ENCODE measurements around the gene ANKS1B.

Gene ANKS1B

GRCh38 chr12:99381992-99382391 is 602.7 kb downstream of the ANKS1B start:
- no peak for DNase-seq (ENCODE audit: extremely low read depth, low read depth)

GRCh38 chr12:99380701-99381100 is 604.0 kb downstream of the ANKS1B start:
- DNase-seq (ENCODE audit: extremely low read depth, low read depth): no peak
- no peak for TF ChIP-seq CTCF (IDR thresholded peaks at IDR 0.05; ENCODE audit: low read depth, low read length)

More at GRCh38 chr12:99381992-99382391, 602.7 kb downstream of the ANKS1B start:
- no peak for TF ChIP-seq CTCF (IDR thresholded peaks at IDR 0.05; ENCODE audit: low read depth, low read length)

GRCh38 chr12:99374023-99374422 is 610.7 kb downstream of the ANKS1B start:
- no peak for DNase-seq (ENCODE audit: extremely low read depth, low read depth)
- no peak for TF ChIP-seq CTCF (IDR thresholded peaks at IDR 0.05; ENCODE audit: low read depth, low read length)

- no peak for TF ChIP-seq CTCF (IDR thresholded peaks at IDR 0.05; ENCODE audit: low read depth, low read length)
- DNase-seq (ENCODE audit: extremely low read depth, low read depth): no peak
Measured at GRCh38 chr12:99372257-99372920, 612.3 kb downstream of the ANKS1B start.

- no peak for DNase-seq (ENCODE audit: extremely low read depth, low read depth)
- no peak for TF ChIP-seq CTCF (IDR thresholded peaks at IDR 0.05; ENCODE audit: low read depth, low read length)
Measured at GRCh38 chr12:99370421-99371138, 614.2 kb downstream of the ANKS1B start.

GRCh38 chr12:99367181-99367580 is 617.6 kb downstream of the ANKS1B start:
- no peak for DNase-seq (ENCODE audit: extremely low read depth, low read depth)
- TF ChIP-seq CTCF (IDR thresholded peaks at IDR 0.05; ENCODE audit: low read depth, low read length): no peak

GRCh38 chr12:99352269-99352668 is 632.5 kb downstream of the ANKS1B start:
- DNase-seq (ENCODE audit: extremely low read depth, low read depth): no peak
- TF ChIP-seq CTCF (IDR thresholded peaks at IDR 0.05; ENCODE audit: low read depth, low read length): no peak

Measured in AG09319 (cell line).